ENCODE results near the gene ERICH6.

Gene ERICH6

GRCh38 chr3:150682279-150682678 is 21.4 kb downstream of the ERICH6 start:
- Histone ChIP-seq H3K4me3 (ENCODE audit: insufficient read depth, low read depth, low read length) (no peak overlapping the region), H3K27ac (ENCODE audit: insufficient read depth, low read depth, low read length, poor library complexity, severe bottlenecking) (no peak overlapping the region), H3K36me3 (ENCODE audit: control insufficient read depth, insufficient read depth, low read length) (no peaks in the 10 kb centered on the region), H3K4me1 (ENCODE audit: control insufficient read depth, insufficient read depth, low read length) (no peaks in the 10 kb centered on the region), H3K27me3 (ENCODE audit: control insufficient read depth, insufficient read depth, low read length, poor library complexity, severe bottlenecking) (no peaks in the 10 kb centered on the region), H3K9me3 (ENCODE audit: control insufficient read depth, low read length) (no peaks in the 10 kb centered on the region)
- 79 to 84% methylated on average over 1 of the region's 1 CpG for WGBS, 2 experiments

DNA sequence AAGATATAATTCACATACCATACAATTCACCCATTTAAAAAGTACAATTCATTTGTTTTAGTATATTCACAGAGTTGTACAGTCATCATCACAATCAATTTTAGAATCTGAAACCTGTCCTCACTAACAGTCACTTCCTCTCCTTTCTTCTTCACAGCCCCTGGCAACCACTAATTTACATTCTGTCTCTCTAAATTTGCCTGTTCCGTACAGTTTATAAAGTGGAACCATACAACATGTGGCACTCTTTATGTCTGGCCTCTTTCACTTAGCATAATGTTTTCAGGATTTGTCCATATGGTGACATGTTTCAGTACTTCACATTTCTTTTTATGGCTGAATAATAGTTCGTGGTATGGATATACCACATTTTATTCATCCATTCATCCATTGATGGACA is 22.7 kb downstream of the ERICH6 start:
- no peaks in the 10 kb centered on the region for H3K36me3 ChIP-seq (ENCODE audit: control insufficient read depth, insufficient read depth, low read length)
- H3K4me1 ChIP-seq (ENCODE audit: control insufficient read depth, insufficient read depth, low read length): no peaks in the 10 kb centered on the region
- 87 to 97% methylated on average over 2 of the region's 2 CpGs for WGBS, 2 experiments
- no peak overlapping the region for H3K4me3 ChIP-seq (ENCODE audit: insufficient read depth, low read depth, low read length)
- H3K27me3 ChIP-seq (ENCODE audit: control insufficient read depth, insufficient read depth, low read length, poor library complexity, severe bottlenecking): no peaks in the 10 kb centered on the region
- H3K9me3 ChIP-seq (ENCODE audit: control insufficient read depth, low read length): no peaks in the 10 kb centered on the region
- no peak overlapping the region for H3K27ac ChIP-seq (ENCODE audit: insufficient read depth, low read depth, low read length, poor library complexity, severe bottlenecking)

DNA sequence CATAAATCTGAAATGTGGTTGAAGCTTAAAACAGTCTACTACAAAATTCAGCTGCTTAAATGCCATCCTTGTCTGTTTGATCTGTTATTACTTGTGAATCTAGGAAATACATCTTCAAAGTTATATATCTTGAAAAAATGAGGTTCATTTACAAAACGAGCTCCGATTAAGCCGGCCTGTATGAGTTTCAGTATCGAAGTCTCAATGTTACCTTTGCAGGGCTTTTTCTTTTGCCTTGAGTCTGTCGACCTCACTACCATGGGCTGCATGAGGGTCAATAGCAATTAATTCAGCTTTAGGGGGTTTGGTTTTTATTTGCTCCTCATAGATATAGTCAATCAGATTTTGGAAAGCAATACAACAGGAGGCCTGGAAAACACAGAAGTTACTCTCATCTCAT is 23.2 kb downstream of the ERICH6 start:
- no peak overlapping the region for H3K4me3 ChIP-seq (ENCODE audit: insufficient read depth, low read depth, low read length)
- 92 to 96% methylated on average over 5 of the region's 5 CpGs for WGBS, 2 experiments
- no peaks in the 10 kb centered on the region for H3K4me1 ChIP-seq (ENCODE audit: control insufficient read depth, insufficient read depth, low read length)
- H3K27me3 ChIP-seq (ENCODE audit: control insufficient read depth, insufficient read depth, low read length, poor library complexity, severe bottlenecking): no peaks in the 10 kb centered on the region
- H3K36me3 ChIP-seq (ENCODE audit: control insufficient read depth, insufficient read depth, low read length): no peaks in the 10 kb centered on the region
- no peaks in the 10 kb centered on the region for H3K9me3 ChIP-seq (ENCODE audit: control insufficient read depth, low read length)
- H3K27ac ChIP-seq (ENCODE audit: insufficient read depth, low read depth, low read length, poor library complexity, severe bottlenecking): no peak overlapping the region

DNA sequence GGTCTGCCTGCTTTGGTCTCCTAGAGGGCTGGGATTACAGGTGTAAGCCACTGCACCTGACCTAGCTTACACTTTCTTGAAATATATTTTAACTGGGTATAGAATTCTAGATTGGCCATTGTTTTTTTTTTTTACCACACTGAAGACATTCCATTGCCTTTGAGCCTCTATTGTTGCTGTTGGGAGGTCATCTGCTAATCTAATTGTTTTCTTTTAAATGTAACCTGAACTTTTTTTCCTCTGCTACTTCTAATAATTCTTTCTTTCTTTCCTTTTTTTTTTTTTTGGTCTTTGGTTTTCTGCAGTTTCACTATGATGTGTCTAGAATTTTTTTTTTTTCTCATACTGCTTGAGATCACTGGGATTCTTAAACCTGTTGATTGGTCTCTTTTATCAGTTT is 28.1 kb downstream of the ERICH6 start:
- Histone ChIP-seq H3K36me3 (ENCODE audit: control insufficient read depth, insufficient read depth, low read length) (no peaks in the 10 kb centered on the region), H3K9me3 (ENCODE audit: control insufficient read depth, low read length) (no peaks in the 10 kb centered on the region), H3K27me3 (ENCODE audit: control insufficient read depth, insufficient read depth, low read length, poor library complexity, severe bottlenecking) (no peaks in the 10 kb centered on the region), H3K4me1 (ENCODE audit: control insufficient read depth, insufficient read depth, low read length) (no peaks in the 10 kb centered on the region), H3K27ac (ENCODE audit: insufficient read depth, low read depth, low read length, poor library complexity, severe bottlenecking) (no peak overlapping the region), H3K4me3 (ENCODE audit: insufficient read depth, low read depth, low read length) (no peak overlapping the region)

DNA sequence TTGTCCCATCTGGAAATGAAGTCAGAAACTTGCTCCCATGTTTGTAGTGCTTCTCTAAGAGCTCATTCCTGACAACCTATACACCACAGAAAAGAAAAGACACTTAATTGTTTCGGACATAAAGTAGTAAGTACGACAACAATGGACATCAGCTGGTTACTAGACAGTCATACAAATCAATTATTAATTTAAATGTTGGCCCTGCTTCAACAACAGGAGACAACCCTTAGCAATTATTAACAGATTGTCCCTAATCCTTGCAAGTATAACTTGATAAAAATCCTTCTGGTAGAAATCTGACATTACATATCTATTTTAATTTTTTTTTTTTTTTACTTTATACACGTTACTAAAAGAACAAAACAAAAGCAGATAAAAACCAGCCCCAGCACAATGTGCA is 29.8 kb downstream of the ERICH6 start:
- 90 to 92% methylated on average over 3 of the region's 3 CpGs for WGBS, 2 experiments
- Histone ChIP-seq H3K27ac (ENCODE audit: insufficient read depth, low read depth, low read length, poor library complexity, severe bottlenecking) (no peak overlapping the region), H3K4me3 (ENCODE audit: insufficient read depth, low read depth, low read length) (no peak overlapping the region), H3K4me1 (ENCODE audit: control insufficient read depth, insufficient read depth, low read length) (no peaks in the 10 kb centered on the region), H3K27me3 (ENCODE audit: control insufficient read depth, insufficient read depth, low read length, poor library complexity, severe bottlenecking) (no peaks in the 10 kb centered on the region), H3K36me3 (ENCODE audit: control insufficient read depth, insufficient read depth, low read length) (no peaks in the 10 kb centered on the region), H3K9me3 (ENCODE audit: control insufficient read depth, low read length) (no peaks in the 10 kb centered on the region)

DNA sequence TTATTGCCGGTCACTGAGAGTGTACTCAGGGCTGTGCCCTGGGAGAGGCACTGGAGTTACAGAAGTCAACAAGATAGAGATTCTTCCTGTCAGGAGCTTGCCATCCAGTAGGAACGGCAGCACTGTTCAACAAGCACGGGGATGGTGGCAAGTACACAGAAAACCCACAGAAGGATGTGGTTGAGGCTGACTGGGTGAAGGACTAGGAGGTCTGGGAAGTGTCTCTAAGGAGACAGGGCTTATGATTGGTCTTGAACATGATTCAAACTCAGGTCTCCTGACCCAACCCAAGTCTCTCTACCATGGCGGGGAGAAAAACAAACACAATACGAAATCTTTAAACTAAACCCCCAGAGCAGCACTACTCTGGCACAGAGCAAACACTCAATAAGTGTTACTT is 37.6 kb downstream of the ERICH6 start:
- Histone ChIP-seq H3K27me3 (ENCODE audit: control insufficient read depth, insufficient read depth, low read length, poor library complexity, severe bottlenecking) (no peaks in the 10 kb centered on the region), H3K27ac (ENCODE audit: insufficient read depth, low read depth, low read length, poor library complexity, severe bottlenecking) (no peak overlapping the region), H3K36me3 (ENCODE audit: control insufficient read depth, insufficient read depth, low read length) (no peaks in the 10 kb centered on the region), H3K9me3 (ENCODE audit: control insufficient read depth, low read length) (no peaks in the 10 kb centered on the region), H3K4me3 (ENCODE audit: insufficient read depth, low read depth, low read length) (no peak overlapping the region), H3K4me1 (ENCODE audit: control insufficient read depth, insufficient read depth, low read length) (no peaks in the 10 kb centered on the region)
- 92 to 93% methylated on average over 5 of the region's 5 CpGs for WGBS, 2 experiments

DNA sequence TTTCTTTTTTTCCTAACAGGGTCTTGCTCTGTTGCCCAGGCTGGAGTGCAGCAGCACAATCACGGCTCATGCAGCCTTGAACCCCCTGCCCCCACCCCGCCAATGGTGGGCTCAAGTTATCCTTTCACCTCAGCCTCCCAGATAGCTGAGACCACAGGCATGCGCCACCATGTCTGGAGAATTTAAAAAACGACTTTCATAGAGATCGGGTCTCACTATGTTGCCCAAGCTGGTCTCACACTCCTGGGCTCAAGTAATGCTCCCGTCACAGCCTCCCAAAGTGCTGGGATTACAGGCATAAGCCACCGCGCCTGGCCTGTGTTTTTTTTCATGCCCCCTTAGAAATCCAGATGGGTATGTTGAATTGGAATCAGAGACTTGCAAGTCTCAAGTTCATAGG is 40.3 kb downstream of the ERICH6 start:
- whole genome bisulfite sequencing, 2 experiments: 92 to 94% methylated on average over 8 of the region's 8 CpGs
- no peak overlapping the region for H3K27ac ChIP-seq (ENCODE audit: insufficient read depth, low read depth, low read length, poor library complexity, severe bottlenecking)
- no peaks in the 10 kb centered on the region for H3K36me3 ChIP-seq (ENCODE audit: control insufficient read depth, insufficient read depth, low read length)
- H3K9me3 ChIP-seq (ENCODE audit: control insufficient read depth, low read length): no peaks in the 10 kb centered on the region
- no peaks in the 10 kb centered on the region for H3K27me3 ChIP-seq (ENCODE audit: control insufficient read depth, insufficient read depth, low read length, poor library complexity, severe bottlenecking)
- H3K4me1 ChIP-seq (ENCODE audit: control insufficient read depth, insufficient read depth, low read length): no peaks in the 10 kb centered on the region
- no peak overlapping the region for H3K4me3 ChIP-seq (ENCODE audit: insufficient read depth, low read depth, low read length)

- Histone ChIP-seq H3K36me3 (ENCODE audit: control insufficient read depth, insufficient read depth, low read length) (no peaks in the 10 kb centered on the region), H3K27me3 (ENCODE audit: control insufficient read depth, insufficient read depth, low read length, poor library complexity, severe bottlenecking) (no peaks in the 10 kb centered on the region), H3K4me3 (ENCODE audit: insufficient read depth, low read depth, low read length) (no peak overlapping the region), H3K27ac (ENCODE audit: insufficient read depth, low read depth, low read length, poor library complexity, severe bottlenecking) (no peak overlapping the region), H3K4me1 (ENCODE audit: control insufficient read depth, insufficient read depth, low read length) (no peaks in the 10 kb centered on the region), H3K9me3 (ENCODE audit: control insufficient read depth, low read length) (no peaks in the 10 kb centered on the region)
- 90 to 92% methylated on average over 7 of the region's 7 CpGs for WGBS, 2 experiments
Measured at GRCh38 chr3:150662410-150663200, 41.1 kb downstream of the ERICH6 start.

DNA sequence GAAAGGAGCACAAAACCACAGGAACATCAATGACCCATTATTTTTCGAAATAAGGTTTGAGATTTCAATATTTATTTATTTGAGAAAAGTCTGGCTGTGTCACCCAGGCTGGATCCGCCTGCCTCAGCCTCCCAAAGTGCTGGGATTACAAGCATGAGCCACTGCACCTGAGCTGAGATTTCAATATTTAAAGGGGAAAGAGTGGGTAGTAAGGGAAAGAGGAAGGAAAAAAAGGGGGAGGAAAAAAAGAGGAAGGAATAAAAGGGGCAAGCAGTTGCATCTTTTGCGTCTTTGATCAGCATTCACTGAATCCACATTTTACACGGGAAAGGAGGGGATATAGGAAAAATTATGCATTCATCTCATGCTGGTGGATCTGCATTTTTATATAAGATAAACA is 47.4 kb downstream of the ERICH6 start:
- 90 to 93% methylated on average over 4 of the region's 4 CpGs for WGBS, 2 experiments
- no peaks in the 10 kb centered on the region for H3K9me3 ChIP-seq (ENCODE audit: control insufficient read depth, low read length)

GRCh38 chr3:150653110-150653561 is 50.6 kb downstream of the ERICH6 start:
- 93 to 95% methylated on average over 3 to 4 of the region's 4 CpGs for WGBS, 2 experiments
- Histone ChIP-seq H3K9me3 (ENCODE audit: control insufficient read depth, low read length) (no peaks in the 10 kb centered on the region), H3K4me1 (ENCODE audit: control insufficient read depth, insufficient read depth, low read length) (no peaks in the 10 kb centered on the region), H3K27ac (ENCODE audit: insufficient read depth, low read depth, low read length, poor library complexity, severe bottlenecking) (no peak overlapping the region), H3K4me3 (ENCODE audit: insufficient read depth, low read depth, low read length) (no peak overlapping the region), H3K27me3 (ENCODE audit: control insufficient read depth, insufficient read depth, low read length, poor library complexity, severe bottlenecking) (no peaks in the 10 kb centered on the region), H3K36me3 (ENCODE audit: control insufficient read depth, insufficient read depth, low read length) (no peaks in the 10 kb centered on the region)

More for the DNA sequence above, 47.4 kb downstream of the ERICH6 start:
- H3K36me3 ChIP-seq (ENCODE audit: control insufficient read depth, insufficient read depth, low read length): no peaks in the 10 kb centered on the region
- H3K27ac ChIP-seq (ENCODE audit: insufficient read depth, low read depth, low read length, poor library complexity, severe bottlenecking): no peak overlapping the region
- no peaks in the 10 kb centered on the region for H3K27me3 ChIP-seq (ENCODE audit: control insufficient read depth, insufficient read depth, low read length, poor library complexity, severe bottlenecking)
- H3K4me1 ChIP-seq (ENCODE audit: control insufficient read depth, insufficient read depth, low read length): no peaks in the 10 kb centered on the region
- no peak overlapping the region for H3K4me3 ChIP-seq (ENCODE audit: insufficient read depth, low read depth, low read length)

Measured in ectodermal cell (in vitro differentiated cells).